ENCODE data around the gene SLC12A9.

DNA sequence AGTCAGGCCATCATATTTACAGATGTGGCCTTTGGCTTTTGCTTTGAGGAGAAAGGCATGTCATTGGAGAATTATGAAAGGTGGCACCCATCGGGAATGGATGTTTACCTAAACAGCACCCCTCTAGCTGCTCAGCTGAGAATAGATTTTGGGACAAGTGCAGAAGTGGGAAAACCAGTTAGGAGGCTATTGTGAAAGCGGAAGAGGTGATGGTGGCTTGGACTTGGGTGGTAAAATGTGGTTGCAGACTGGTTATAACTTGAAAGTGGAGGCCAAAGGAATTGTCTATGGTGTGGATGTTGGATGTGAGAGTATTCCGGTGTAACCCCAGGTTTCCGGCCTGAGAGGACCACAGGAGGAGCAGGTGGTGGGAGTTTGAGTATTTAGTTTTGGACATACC, 5.2 kb upstream of the SLC12A9 start:
- TF ChIP-seq EZH2 (IDR thresholded peaks at IDR 0.05; ENCODE audit: borderline replicate concordance, low read length): no peak
- TF ChIP-seq, protein P1, sequence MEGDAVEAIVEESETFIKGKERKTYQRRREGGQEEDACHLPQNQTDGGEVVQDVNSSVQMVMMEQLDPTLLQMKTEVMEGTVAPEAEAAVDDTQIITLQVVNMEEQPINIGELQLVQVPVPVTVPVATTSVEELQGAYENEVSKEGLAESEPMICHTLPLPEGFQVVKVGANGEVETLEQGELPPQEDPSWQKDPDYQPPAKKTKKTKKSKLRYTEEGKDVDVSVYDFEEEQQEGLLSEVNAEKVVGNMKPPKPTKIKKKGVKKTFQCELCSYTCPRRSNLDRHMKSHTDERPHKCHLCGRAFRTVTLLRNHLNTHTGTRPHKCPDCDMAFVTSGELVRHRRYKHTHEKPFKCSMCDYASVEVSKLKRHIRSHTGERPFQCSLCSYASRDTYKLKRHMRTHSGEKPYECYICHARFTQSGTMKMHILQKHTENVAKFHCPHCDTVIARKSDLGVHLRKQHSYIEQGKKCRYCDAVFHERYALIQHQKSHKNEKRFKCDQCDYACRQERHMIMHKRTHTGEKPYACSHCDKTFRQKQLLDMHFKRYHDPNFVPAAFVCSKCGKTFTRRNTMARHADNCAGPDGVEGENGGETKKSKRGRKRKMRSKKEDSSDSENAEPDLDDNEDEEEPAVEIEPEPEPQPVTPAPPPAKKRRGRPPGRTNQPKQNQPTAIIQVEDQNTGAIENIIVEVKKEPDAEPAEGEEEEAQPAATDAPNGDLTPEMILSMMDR (IDR thresholded peaks at IDR 0.05; ENCODE audit: low read length): no peak
